Measurements from ENCODE around the gene MAL.
A peak's percentile ranks its signal among the peaks of the same experiment; 100 is the strongest.
"Not testable (repeated sequence)": the region's sequence is repeated elsewhere in the genome, so short reads cannot be mapped to it uniquely, and the experiment has no call there.

MAL gene

GRCh38 chr2:95063086-95063958 lies 37.8 kb downstream of the MAL start:
- no peak for DNase-seq

GRCh38 chr2:95068256-95068655 lies 42.7 kb downstream of the MAL start:
- no peak for DNase-seq

GRCh38 chr2:95069465-95069864 lies 44.0 kb downstream of the MAL start:
- no peak for DNase-seq

- no peak for DNase-seq
These were observed 46.3 kb downstream of the MAL start for GRCh38 chr2:95071856-95072255.

GRCh38 chr2:95072424-95072823 lies 46.9 kb downstream of the MAL start:
- DNase-seq, result no peak

- no peak for DNase-seq
These were observed 48.6 kb downstream of the MAL start for GRCh38 chr2:95073856-95074662.

GRCh38 chr2:95074663-95075439 lies 49.3 kb downstream of the MAL start:
- DNase-seq, result no peak

- DNase-seq, result no peak
These were observed 50.1 kb downstream of the MAL start for GRCh38 chr2:95075440-95076132.

GRCh38 chr2:95076705-95077529 lies 51.4 kb downstream of the MAL start:
- DNase-seq, result peak; percentile 24 to 49

- no peak for DNase-seq
These were observed 52.0 kb downstream of the MAL start for GRCh38 chr2:95077530-95077825.

GRCh38 chr2:95077861-95078603 lies 52.5 kb downstream of the MAL start:
- DNase-seq, result peak in 1 of 2 experiments; percentile 5

GRCh38 chr2:95079199-95079683 lies 53.7 kb downstream of the MAL start:
- no peak for DNase-seq

GRCh38 chr2:95082477-95082876 lies 57.0 kb downstream of the MAL start:
- DNase-seq, result no peak

GRCh38 chr2:95086017-95086416 lies 60.5 kb downstream of the MAL start:
- no peak for DNase-seq

- DNase-seq, result no peak
These were observed 61.9 kb downstream of the MAL start for GRCh38 chr2:95087379-95087778.

GRCh38 chr2:95091885-95092555 lies 66.5 kb downstream of the MAL start:
- no peak for DNase-seq

- DNase-seq, result not testable (repeated sequence)
These were observed 72.8 kb downstream of the MAL start for GRCh38 chr2:95098273-95098672.

GRCh38 chr2:95099910-95100309 lies 74.4 kb downstream of the MAL start:
- no peak for DNase-seq

Measured in NCI-H446 (cell line).